ENCODE data around the gene TMEM53.

DNA sequence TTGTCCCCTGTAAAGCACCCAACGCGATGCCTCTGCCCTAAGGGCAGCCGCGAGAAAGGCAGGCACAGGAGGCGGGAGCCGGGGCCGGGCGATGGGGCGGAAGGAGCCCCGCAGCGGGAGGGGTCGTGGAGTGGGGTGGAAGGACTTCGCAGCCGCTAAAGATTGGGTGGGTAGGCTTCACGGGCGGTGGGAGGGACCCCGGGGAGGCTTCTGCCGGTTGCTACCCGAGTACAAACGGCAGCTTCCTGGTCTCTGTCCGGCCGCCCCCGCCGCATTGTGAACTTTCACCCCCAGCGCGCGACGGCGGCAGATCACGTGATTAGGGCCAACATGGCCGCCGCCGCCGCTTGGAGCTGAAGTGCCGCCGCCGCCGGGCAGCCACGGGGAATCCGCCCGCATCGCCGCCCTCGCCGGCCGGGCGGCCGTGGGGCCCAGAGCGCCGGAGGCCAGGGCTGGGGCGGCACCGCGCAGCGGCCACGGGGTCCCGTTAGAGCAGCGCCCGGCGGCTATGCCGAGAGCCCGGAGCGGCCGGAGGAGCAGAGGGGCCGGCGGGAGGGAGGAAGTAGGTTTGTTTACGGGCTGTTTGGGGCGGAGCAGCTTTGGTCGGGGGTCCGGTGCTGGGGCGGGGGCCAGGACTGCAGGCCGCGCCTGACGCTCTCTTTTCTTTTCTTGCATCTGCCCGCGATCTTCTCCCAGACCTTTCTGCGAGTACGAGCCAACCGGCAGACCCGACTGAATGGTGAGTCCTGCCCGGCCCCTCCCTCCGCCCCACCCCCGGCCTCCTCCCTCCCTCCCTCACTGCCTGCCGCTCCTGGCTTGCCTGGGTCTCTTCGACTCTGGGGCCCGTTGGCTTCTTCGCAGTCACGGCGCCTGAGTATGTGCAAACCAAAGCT, 42.4 kb downstream of the TMEM53 start:
- TF ChIP-seq, protein P1, sequence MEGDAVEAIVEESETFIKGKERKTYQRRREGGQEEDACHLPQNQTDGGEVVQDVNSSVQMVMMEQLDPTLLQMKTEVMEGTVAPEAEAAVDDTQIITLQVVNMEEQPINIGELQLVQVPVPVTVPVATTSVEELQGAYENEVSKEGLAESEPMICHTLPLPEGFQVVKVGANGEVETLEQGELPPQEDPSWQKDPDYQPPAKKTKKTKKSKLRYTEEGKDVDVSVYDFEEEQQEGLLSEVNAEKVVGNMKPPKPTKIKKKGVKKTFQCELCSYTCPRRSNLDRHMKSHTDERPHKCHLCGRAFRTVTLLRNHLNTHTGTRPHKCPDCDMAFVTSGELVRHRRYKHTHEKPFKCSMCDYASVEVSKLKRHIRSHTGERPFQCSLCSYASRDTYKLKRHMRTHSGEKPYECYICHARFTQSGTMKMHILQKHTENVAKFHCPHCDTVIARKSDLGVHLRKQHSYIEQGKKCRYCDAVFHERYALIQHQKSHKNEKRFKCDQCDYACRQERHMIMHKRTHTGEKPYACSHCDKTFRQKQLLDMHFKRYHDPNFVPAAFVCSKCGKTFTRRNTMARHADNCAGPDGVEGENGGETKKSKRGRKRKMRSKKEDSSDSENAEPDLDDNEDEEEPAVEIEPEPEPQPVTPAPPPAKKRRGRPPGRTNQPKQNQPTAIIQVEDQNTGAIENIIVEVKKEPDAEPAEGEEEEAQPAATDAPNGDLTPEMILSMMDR (IDR thresholded peaks at IDR 0.05), result no peak
- TF ChIP-seq POLR2AphosphoS5 (IDR thresholded peaks at IDR 0.05) (peak; percentile 65 to 92 (median 83)), EP300 (IDR thresholded peaks at IDR 0.05) (no peak), POLR2A (IDR thresholded peaks at IDR 0.05) (peak in 1 of 4 donors; percentile 50)

Data from stomach (tissue), 4 donors.